Activated T-cell treated with anti-CD3 and anti-CD28 coated beads, Interleukin-2, amount 50 U/mL, for 1 hour (primary cell): ENCODE results near the gene CRABP1.
"Not testable (repeated sequence)": the region's sequence is repeated elsewhere in the genome, so short reads cannot be mapped to it uniquely, and the experiment has no call there.

ENCODE experiments used
- DNase-seq: peaks from one replicate; pipeline ENCODE4 v3.0.0-alpha.2; 2020

CRABP1 gene

DNA sequence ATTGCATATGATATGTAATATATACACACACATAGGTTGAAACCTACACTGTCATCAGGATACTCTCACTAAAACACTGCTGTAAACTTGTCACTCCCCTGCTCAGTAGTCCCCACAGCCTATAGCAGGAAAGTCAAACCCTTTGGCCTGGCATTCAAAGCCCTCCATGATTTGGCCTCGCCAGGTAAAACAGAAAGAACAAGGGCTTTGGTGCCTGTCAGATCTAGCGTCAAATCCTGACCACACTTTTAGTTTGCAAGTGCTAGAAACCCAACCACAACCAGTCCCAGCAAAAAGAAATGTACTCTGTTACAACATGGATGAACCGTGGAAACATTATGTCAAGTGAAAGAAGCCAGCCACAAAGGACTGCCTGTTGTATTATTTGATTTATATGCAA is 11.4 kb downstream of the CRABP1 start:
- DNase-seq, result no peak

DNA sequence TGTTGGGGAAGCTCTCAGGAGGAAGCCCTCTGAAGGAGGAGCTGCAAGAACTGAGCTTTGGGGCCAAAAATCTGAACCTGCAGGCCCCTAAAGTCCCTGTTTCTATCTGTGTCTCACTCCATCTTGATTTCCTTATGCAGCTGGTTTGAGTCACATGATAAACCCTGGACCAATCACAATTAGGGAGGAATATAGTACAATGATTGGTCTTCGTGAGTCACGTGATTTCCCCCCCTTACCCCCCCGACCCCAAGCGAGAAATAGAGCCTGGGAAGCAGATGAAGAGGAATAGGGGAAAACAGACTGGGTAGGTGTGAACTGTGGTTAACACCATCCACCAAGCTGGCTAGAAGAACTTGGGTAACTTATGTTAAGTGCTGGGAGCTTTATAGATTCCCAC is 12.9 kb downstream of the CRABP1 start:
- no peak for DNase-seq

DNA sequence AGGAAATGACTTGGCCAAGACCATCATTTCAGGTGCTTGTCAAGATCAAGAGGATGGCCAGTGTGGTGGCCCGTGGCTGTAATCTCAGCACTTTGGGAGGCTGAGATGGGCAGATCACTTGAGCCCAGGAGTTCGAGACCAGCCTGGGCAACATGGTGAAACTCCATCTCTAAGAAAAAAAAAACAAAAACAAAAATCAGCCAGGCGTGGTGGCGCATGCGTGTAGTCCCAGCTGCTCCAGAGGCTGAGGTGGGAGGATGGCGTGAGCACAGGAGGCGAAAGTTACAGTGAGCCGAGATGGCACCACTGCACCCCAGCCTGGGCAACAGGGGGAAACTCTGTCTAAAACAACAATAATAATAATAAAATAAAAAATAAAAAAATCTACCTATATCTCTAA is 15.0 kb downstream of the CRABP1 start:
- DNase-seq, result no peak

DNA sequence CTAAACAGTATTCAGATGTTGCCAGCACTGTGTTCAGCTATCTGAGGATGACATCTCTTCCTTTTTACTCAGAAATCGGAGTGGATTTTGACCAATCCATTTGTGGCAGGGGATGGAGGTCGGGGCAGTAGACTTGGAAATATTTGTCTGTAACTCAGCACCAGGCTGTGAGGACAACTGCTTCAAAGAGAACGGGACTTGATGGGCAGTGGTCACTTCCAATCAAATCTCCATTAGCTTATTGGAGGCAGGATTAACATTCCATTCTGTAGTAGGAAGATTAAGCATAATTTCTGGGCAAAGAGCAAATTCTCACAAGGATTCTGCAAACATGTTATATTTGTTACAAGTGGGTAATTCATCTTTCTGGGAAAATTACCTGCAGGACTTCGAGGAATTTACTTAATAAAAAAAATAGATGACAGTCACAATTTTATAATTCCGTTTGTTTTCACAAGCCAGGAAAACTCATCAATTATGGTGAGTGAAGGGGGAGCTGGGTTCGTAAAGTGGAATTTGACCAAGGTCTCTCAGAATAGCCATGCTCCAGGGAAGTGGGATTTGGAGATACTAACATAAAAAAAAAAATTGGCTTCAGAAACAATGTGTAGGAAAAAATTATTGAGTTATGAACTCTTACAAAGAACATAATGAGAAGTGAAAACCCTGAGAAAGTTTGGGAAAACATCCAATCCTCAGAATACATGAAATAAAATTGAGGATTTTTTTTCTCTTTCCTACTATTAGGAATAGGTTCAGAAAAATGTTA is 18.1 kb downstream of the CRABP1 start:
- DNase-seq, result no peak

DNA sequence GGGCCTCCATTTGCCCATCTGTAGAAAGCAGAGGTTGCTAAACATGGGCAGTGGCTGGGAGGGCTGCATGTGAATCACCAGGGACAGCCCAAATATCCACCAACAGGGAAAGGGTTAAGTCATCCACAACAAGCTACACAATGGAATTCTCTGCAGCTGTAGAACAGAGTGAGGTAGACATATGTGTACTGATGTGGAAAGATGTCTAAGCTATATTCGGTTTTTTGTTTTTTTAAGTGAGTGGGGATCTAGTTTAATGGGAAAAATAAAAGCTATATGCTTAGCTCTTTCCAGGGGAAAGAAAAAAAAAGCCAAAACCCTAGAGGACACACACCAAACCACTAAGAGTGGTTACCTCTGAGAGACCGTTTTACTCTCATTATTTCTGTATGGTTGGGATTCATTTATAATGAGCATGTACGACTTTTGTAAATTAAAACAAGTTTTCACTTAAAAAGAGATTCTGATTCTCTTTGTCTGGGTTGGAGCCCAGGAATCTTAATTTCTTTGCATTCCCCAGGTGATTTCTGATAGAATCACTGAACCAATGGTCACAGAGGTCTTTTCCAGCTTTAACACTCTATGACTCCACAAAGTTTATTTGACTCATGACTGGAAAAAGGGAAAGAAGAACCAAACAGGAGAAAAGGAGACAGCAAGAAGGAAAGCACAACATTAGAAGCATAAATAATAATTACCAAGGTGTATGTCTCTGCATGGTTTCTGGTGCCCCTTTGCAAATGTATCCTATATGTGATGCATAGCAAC is 19.1 kb downstream of the CRABP1 start:
- no peak for DNase-seq

DNA sequence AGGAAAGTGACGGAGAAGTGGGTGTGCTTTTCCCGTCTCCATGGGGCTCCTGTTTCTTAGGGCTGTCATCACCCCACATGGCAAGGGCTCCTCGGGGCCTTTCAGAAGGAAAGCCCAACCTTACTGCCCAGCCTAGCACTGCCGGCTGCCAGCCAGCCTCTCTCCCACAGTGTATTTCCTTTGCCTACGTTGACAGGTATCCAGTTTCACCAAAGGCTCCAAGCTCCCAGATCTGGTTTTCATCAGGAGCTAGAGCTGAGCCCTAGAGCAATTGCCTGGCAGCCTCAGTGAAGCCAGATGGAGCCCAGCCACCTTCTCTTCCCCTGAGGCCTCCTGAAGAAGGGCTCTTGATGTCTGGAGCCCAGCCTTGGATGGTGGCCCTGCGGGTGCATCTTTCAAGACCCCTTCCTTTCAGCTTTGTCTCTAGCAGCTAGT is 20.2 kb downstream of the CRABP1 start:
- no peak for DNase-seq

DNA sequence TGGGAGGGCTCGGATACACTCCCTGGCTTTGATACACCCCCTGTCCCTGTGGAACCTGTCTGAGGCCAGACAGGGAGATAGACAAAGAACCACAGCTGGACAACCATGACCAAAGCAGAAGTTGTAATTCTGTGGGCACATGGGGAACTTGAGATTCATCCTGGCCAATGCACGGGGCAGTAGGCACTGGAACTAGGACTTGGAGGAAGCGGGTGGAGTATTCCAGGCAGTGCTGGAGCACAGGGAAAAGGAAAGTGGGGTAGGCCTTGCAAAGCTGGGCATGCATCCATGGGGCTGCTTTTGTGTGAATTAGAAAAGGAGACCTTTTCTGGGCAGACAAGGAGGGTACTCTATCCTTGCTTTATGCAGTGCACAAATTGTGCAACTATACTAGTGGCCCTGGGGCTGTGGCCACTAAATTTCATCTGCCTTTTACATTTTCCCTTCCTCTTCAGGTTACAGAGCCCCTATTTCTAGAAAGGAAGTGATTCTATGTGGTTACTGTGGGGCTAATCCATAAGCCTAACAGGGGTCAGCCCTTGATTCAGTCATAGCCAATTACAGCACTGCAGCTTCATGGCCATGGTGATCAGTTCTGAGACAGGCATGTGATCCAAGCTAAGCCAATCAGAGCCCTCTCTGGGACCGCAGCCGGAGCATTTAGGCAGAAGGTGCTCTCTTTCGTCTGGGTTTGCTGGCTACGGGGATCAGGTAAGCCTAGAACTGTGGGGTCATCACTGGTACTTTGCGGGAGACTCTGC is 21.0 kb downstream of the CRABP1 start:
- no peak for DNase-seq

DNA sequence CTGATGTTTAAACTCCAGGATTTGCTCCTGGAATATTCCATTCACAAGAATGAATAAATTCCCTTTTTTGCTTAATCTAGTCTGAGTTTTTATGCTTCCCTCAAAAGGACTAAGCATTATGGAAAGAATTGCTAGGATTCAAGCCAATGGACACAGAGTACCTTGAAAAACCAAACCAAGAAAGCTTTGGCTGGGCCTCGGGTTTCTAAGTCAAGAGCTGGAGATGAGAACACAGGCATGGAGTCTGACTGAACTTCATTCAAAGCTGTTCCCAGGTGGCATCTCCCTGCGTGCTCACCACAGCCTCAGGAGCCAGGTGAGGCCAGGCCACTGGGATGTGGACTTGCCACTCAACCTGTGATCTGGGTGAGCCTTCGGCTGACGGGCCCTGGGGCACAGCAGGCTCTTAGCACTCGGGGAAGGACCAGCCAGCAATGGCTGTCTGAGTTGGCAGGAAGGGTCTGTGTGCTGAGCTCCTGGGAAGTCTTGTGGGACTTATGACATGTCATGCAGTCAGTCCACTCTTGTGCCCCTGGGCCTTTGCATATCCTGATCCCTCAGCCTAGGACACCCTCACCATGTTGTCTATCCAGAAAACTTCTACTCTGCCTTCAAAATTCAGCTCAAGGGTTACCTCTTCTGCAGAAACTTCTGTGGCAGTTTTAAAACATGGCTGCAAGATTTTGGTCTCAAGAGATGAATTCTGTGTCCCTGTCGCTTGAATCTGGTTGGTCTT is 21.8 kb downstream of the CRABP1 start:
- DNase-seq, result no peak

DNA sequence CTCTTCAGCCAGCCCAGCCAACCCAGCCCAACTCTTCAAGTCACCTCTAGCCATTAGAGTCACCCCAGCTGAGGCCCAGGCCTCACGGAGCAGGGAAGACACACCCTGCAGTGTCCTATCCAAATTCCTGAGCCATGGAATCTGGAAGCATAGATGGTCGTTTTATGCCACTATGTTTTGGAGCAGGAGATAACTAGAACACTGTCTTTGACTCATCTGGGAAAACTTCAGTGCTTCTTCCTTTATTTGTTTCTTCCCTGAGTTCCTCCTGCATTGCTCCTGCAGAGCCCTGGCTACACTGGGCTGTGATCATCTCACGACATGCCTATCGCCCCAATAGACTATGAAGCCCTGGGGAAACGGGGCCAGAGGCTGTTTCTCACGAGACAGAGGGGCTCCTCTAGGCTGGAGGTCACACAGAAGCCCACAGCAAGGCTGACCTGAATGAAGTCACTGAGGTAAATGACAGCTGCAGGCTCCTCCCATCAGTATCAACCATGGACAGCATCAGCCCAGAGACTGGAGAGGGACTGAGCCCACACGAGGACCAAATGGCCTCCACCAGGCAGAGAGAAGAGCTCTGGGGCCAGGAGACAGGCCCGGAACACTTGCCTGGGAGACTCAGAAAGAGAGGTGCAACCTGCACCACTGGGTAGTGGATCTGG is 22.7 kb downstream of the CRABP1 start:
- no peak for DNase-seq

DNA sequence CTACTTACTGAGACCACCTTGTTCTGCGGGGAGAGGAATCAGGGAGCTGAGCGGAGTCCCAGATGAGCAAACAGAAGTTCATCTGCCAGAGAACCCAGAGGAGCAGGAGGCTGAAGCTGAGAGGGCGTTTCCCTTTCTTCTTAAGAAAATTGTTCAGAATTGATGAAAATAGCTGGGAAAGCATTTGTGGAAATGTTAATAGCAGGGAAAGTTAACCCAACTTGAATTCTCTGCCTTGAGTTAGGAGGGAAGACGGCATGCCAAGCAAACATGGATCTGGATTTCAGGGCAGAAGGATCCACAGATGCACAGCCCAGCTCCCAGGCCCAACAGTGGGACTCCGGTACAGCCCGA is 23.2 kb downstream of the CRABP1 start:
- DNase-seq, result no peak

DNA sequence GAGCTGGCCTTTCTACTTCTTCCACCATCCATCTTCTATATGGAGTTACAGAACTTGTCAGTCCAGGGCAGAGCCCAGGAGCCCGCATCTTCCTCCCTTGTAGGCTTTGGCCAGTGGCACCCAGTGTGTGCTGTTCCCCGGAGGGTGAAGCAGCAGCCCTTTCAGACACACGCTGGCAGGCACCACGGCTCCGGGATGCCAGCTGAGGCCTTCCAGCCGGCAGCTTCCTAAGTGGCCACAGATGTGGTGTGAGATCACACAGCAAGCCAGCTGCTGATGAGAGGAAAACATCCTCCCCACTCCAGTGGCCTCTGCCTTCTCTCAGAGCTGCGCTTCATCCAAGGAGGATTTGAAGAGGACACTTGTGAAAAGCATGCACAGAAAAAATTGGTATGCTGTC is 24.1 kb downstream of the CRABP1 start:
- DNase-seq, result no peak

DNA sequence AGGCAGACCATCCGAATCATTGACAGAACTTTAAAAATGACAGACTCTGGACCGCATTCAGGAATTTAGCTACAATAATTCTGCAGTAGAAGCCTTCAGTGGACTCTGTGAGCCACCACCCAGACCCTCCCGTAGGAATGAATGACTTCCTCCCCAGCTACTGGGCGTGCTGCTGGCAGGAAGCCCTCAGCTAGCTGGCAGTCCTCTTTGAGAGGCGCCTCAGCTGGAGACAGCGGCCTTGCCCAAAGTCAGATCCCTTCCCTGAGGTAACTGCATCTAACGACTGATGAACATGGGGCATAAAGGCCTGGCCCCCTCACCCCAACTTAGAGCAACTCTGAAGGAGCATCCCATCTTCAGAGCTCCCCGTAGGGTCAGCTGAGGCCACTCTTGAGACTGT is 25.8 kb downstream of the CRABP1 start:
- DNase-seq, result no peak

DNA sequence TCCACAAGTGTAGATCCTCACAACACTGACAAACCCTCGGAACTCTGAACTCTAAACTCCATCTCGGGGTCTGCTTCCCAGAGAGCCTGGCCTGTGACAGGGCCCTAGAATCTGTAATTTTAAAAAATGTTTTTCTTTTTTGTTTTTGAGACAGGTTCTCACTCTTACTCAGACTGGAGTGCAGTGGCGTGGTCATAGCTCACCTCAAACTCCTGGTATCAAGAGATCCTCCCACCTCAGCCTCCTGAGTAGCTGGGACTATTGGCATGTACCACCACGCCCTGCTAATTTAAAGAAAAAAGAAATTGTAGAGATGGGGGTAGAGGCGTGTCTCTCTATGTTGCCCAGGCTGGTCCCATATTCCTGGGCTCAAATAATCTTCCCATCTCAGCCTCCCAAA is 26.2 kb downstream of the CRABP1 start:
- DNase-seq, result no peak

DNA sequence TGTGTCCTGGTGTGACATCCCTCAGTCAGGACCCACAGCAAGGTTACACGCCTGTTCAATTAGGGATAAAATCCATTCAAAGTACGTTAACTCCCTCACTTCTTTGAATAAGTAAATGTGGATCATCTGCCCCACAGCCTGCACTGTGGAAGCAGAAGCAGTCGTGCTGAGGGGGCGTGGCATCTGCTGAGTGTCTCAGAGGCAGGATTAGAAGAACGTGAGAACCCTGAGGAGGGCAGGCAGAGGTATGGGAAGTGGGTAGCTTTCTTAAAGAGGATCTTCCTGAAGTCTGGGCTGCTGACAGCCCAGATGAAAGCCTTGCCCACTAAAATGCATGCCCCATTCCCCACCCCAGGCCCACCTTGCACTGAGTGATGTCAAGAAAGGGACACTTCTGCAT is 28.5 kb downstream of the CRABP1 start:
- DNase-seq, result no peak

DNA sequence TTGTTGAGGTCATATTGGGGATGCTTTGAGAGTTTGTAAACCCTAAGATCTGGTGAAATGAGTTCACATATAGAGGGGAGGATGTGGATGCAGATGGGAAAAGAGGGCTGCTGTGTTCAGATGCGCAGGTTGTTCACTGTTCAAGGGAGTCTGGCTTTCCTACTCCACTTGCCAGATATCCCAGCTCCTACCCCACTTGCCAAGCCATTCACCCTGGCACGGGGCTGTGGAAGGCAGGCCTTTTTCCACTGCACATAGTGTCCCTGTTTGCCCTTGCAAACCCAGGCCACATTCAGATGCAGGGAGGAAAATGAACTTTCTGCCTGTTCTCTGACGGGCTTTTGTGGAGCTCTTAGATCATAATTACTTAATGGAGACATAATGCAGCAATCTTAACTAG is 29.0 kb downstream of the CRABP1 start:
- no peak for DNase-seq

DNA sequence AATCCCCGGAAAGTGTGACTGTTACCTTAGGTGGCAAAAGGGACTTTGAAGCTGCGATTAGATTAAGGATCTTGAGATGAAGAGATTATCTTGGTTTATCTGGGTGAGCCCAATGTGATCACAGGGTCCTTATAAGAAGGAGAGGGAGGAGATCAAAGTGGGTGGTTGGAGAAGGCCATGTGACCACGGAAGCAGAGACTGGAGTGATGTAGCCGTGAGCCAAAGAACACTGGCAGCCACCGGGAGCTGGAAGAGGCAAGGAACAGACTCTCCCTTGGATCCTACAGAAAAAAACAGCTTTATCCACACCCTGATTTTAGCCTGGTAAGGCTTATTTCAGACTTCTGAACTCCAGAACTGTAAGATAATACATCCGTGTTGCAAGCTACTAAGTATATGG is 29.9 kb downstream of the CRABP1 start:
- DNase-seq, result no peak

DNA sequence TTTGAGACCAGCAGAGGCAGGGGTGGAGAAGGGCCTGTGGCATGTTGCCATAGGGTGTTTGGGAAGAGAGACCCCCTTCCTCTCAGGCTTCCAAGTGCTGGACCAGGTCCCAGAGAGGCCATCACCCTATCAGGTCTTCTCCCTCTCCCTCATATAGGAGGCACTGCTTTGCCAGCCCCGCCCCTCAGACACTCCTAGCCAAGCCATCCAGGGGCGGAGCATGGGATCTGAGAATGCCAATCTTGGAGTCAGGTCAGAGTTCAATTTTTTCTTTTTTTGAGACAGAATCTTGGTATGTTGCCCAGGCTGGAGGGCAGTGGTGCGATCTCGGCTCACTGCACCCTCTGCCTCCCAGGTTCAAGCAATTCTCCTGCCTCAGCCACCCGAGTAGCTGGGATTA is 32.7 kb downstream of the CRABP1 start:
- no peak for DNase-seq

DNA sequence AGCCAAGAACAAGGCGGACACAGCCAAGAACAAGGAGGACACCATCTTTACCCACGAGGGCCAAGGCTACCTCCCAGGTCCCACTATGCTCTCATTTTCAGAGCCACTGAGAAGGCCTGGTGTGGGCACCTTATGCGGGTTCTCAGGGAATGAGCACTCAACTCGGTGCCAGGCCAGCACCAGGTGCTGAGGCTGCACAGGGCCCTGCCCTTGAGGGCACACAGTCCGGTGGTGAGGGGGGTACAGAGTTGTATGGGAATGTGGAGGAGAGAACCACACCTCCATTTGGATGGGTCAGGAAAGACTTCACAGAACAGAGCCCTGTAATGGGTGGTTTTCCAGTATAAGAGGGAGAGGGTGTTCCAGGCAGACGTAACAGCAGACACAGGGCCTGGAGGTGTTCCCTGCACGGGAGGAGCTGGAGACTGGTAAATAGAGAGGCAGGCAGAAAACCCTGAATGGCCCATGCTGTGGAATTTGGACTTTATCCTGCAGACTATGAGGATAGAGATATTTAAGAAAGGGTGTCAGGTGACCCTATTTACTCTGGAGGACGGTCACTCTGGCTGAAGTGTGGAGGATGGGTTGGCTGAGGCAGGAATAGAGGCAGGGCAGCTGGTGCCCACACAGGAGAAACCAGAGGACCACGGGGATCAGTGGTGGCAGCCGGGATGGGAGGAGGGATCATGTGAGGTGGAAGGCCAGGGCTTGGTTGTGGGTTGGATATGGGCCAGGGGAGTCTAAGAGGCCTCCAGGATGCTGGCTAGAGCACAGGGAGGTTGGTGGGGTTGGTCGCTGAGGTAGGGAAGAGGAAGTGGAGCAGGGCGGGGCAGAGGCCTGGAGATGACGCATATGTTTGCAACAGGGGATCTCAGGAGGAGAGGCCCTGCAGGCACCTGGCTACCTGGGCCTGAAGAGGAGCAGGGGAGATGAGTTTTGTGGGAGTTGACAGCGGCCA is 34.6 kb downstream of the CRABP1 start:
- DNase-seq, result no peak

DNA sequence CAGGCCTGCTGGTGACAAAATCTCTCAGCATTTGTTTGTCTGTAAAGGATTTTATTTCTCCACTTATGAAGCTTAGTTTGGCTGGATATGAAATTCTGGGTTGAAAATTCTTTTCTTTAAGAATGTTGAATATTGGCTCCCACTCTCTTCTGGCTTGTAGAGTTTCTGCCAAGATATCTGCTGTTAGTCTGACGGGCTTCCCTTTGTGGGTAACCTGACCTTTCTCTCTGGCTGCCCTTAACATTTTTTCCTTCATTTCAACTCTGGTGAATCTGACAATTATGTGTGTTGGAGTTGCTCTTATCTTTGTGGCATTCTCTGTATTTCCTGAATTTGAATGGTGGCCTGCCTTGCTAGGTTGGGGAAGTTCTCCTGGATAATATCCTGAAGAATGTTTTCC is 40.0 kb downstream of the CRABP1 start:
- not testable (repeated sequence) for DNase-seq

DNA sequence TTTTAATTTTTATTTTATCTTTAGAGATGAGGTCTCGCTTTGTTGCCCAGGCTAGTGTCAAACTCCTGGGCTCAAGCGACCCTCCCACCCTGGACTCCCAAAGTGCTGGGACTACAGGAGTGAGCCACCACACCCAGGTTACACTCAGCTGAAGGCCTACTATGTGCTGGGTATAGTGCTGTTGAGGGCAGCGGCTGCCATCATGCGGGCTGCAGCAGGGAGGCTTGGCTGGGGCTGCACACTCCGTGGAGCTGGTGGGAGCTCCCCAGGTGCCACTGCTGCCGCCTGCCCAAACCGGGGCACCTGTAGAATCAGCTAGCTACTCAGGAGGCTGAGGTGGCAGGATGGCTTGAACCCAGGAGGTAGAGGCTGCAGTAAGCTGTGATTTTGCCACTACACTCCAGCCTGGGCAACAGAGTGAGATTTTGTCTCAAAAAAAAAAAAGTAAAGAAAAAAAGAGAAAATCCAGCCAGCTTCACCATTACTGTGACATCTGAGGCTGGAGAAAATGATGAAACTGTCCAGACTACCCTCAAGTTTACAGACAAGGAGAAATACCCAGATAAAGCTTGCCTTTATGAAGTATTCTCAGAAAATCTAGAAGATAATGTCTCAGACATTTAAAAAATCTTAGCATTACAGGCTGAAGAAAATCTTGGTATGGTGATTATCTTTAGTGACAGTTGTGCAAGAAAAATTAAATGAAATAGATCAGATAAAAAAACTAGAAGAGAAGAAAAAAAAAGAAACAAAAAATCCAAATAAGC is 42.1 kb downstream of the CRABP1 start:
- DNase-seq, result no peak

DNA sequence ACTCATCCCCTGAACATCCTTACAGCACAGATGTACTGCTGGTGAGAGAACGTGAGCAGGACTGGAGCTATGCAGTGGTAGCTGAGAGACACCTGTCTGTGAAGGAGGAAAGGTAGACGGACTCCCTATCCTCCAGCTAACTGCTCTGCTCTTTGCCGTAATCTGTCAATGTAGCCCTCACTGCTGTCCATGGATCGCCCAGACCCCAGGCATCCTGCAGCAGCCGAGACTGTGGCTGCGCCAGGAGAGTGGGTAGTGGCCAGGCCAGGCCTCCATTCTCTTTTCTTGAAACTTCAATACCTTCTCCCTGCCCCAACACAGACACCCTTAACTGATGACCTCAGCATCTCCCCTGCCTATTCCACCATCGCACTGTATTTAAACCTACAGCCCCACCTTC is 44.5 kb downstream of the CRABP1 start:
- DNase-seq, result no peak
